GM21423 (cell line): ENCODE data around the gene CTNNBL1.

Source experiments
- ATAC-seq: cut with Tn5 transposase; IDR thresholded peaks from one replicate; pipeline ENCODE4 v1.9.1; 2021; ENCODE audit warnings: mild to moderate bottlenecking, moderate library complexity; ENCODE audit not compliant: unreplicated experiment

The CTNNBL1 gene

GRCh38 chr20:37913567-37914366, 219.9 kb downstream of the CTNNBL1 start:
- no peak for ATAC-seq

GRCh38 chr20:37914367-37914671, 220.5 kb downstream of the CTNNBL1 start:
- no peak for ATAC-seq

GRCh38 chr20:37914672-37915433, 221.0 kb downstream of the CTNNBL1 start:
- no peak for ATAC-seq

- ATAC-seq, result no peak
These were observed 221.6 kb downstream of the CTNNBL1 start for GRCh38 chr20:37915434-37915787.

- ATAC-seq, result no peak
These were observed 222.2 kb downstream of the CTNNBL1 start for GRCh38 chr20:37915800-37916570.

GRCh38 chr20:37917461-37917860, 223.6 kb downstream of the CTNNBL1 start:
- no peak for ATAC-seq

GRCh38 chr20:37918035-37918434, 224.2 kb downstream of the CTNNBL1 start:
- no peak for ATAC-seq

GRCh38 chr20:37919389-37920040, 225.7 kb downstream of the CTNNBL1 start:
- no peak for ATAC-seq

- no peak for ATAC-seq
These were observed 226.4 kb downstream of the CTNNBL1 start for GRCh38 chr20:37920270-37920669.

- ATAC-seq, result no peak
These were observed 227.0 kb downstream of the CTNNBL1 start for GRCh38 chr20:37920679-37921322.

- ATAC-seq, result peak; percentile 57
These were observed 227.6 kb downstream of the CTNNBL1 start for GRCh38 chr20:37921341-37921929.
